HG03060 (cell line): Measurements from ENCODE around the gene SLC25A24.

Experiments used
- ATAC-seq: cut with Tn5 transposase; IDR thresholded peaks from one replicate; pipeline ENCODE4 v1.9.1; 2021; ENCODE audit warnings: low read depth, moderate number of reproducible peaks; ENCODE audit not compliant: unreplicated experiment

The SLC25A24 gene

GRCh38 chr1:108109295-108109973 is 90.7 kb downstream of the SLC25A24 start:
- no peak for ATAC-seq

GRCh38 chr1:108108119-108108518 is 92.0 kb downstream of the SLC25A24 start:
- ATAC-seq: no peak

- no peak for ATAC-seq
These were observed 92.5 kb downstream of the SLC25A24 start for GRCh38 chr1:108107658-108108057.

- no peak for ATAC-seq
These were observed 93.4 kb downstream of the SLC25A24 start for GRCh38 chr1:108106775-108107174.

- no peak for ATAC-seq
These were observed 100.0 kb downstream of the SLC25A24 start for GRCh38 chr1:108100148-108100547.

- no peak for ATAC-seq
These were observed 103.1 kb downstream of the SLC25A24 start for GRCh38 chr1:108097018-108097417.

- ATAC-seq: no peak
These were observed 104.1 kb downstream of the SLC25A24 start for GRCh38 chr1:108096089-108096488.

GRCh38 chr1:108089477-108089876 is 110.7 kb downstream of the SLC25A24 start:
- no peak for ATAC-seq

- no peak for ATAC-seq
These were observed 114.5 kb downstream of the SLC25A24 start for GRCh38 chr1:108085628-108086027.

GRCh38 chr1:108084866-108085477 is 115.2 kb downstream of the SLC25A24 start:
- no peak for ATAC-seq
